ENCODE results near the gene TAS2R4. TPM values are rescaled to one million over a fixed set of nuclear protein-coding genes. Genes with fewer than 3 reads are reported as not detected.
"Not testable (repeated sequence)": the region's sequence is repeated elsewhere in the genome, so short reads cannot be mapped to it uniquely, and the experiment has no call there.

TAS2R4 gene
- total RNA-seq, 2 experiments from 2014 or later = 0.56 to 0.62 TPM

DNA sequence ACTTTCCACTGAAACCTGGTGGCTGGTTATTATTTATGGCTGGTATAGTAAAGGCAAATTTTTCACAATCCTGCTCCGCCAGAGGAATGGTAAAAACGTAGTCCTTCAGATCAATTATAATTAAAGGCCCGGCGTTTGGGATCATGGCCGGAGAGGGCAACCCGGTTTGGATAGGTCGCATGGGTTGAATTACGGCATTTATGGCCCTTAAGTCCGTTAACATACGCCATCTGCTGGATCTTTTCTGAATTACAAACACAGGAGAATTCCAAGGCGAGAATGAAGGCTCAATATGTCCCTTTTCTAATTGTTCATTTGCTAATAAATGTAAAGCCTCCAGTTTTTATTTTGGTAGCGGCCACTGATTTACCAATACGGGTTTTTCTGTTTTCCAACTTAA is 23.8 kb upstream of the TAS2R4 start:
- ChIA-PET POLR2A (no interaction called here), CTCF (no interaction called here)
- no peaks in the 10 kb centered on the region for H3K27me3 Mint-ChIP-seq
- H3K9me3 Mint-ChIP-seq = peaks cover 29% of the 10 kb centered on the region
- peaks cover 78% of the 10 kb centered on the region for H3K36me3 Mint-ChIP-seq
- no peak overlapping the region for H3K4me3 Mint-ChIP-seq
- intact Hi-C loops (cut with micrococcal nuclease) = loop anchor here (1.0 kb wide), 1 partner anchor 11 kb away; no protein-coding TSS in a partner anchor
- no peaks in the 10 kb centered on the region for H3K4me1 Mint-ChIP-seq (ENCODE audit: low read depth)
- no peak overlapping the region for H3K27ac Mint-ChIP-seq
- no peak for DNase-seq

DNA sequence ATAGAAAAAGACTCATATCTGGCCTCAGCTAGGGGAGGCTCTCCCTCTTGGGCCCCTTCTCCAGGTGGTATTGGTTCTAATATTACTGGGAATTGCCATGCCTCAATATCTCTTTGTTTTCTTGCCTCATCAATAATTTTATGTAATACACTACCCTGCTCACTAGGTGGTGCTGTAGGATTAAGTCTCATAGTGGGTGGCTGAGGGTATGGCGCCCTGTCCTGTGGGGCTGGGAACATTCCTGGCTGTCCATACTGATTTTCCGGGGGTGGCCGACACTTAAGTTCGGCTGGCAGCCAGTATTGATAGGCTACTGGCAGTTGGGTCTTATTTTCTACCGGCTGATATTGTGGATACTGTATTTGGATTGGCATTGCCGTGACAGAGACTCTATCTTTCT is 21.5 kb upstream of the TAS2R4 start:
- POLR2A ChIA-PET = no interaction called here
- intact Hi-C loops (cut with micrococcal nuclease) = no loop called here
- no peak overlapping the region for H3K4me3 Mint-ChIP-seq
- no peaks in the 10 kb centered on the region for H3K4me1 Mint-ChIP-seq (ENCODE audit: low read depth)
- H3K36me3 Mint-ChIP-seq = peaks cover 77% of the 10 kb centered on the region
- no peak for DNase-seq
- H3K27me3 Mint-ChIP-seq = no peaks in the 10 kb centered on the region
- no peak overlapping the region for H3K27ac Mint-ChIP-seq
- CTCF ChIA-PET = interaction anchor here (0.6 to 1.3 kb wide), 2 partner anchors 54 to 76 kb away, joined by 3 read pairs; no protein-coding TSS in a partner anchor
- peaks cover 27% of the 10 kb centered on the region for H3K9me3 Mint-ChIP-seq

DNA sequence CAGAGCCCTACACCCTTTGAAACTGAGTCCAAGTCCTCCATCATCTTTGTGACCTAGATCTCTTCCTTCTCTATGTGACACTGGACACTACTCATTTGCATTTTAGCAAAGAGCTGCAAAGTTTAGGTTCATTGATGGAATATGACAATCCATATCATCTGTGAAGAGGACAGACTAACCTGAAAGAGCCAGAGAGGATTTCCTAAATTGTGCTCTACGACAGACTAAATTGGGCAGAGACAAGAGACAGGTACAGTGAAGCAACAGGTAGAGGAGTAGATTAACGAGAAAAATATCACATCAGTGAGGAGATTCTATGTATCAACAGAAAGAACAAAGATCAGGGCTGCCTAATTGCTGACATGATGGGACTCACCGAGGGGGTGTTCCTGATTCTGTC is 12.7 kb upstream of the TAS2R4 start, which contains the start of gene TAS2R3:
Gene TAS2R3 (plus strand): TSS at position 301 of the 400 bp plus-strand sequence. CDS start 62 bp downstream, at position 363.
- H3K27ac Mint-ChIP-seq = no peak within 1 kb of the TSS
- H3K36me3 Mint-ChIP-seq = peaks cover 50% of the 10 kb centered on the region
- POLR2A ChIA-PET = no interaction called here
- H3K27me3 Mint-ChIP-seq = no peaks in the 10 kb centered on the region
- no peaks in the 10 kb centered on the region for H3K9me3 Mint-ChIP-seq
- intact Hi-C loops (cut with micrococcal nuclease) = no loop called here
- DNase-seq = no peak
- no peak within 1 kb of the TSS for H3K4me3 Mint-ChIP-seq
- no peaks in the 10 kb centered on the region for H3K4me1 Mint-ChIP-seq (ENCODE audit: low read depth)
- CTCF ChIA-PET = no interaction called here

DNA sequence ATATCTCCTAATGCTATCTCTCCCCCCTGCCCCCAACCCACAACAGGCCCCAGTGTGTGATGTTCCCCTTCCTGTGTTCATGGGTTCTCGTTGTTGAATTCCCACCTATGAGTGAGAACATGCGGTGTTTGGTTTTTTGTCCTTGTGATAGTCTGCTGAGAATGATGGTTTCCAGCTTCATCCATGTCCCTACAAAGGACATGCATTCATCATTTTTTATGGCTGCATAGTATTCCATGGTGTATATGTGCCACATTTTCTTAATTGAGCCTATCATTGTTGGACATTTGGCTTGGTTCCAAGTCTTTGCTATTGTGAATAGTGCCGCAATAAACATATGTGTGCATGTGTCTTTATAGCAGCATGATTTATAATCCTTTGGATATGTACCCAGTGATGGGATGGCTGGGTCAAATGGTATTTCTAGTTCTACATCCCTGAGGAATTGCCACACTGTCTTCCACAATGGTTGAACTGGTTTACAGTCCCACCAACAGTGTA is 6.3 kb upstream of the TAS2R4 start:
- H3K36me3 Mint-ChIP-seq = peaks cover 46% of the 10 kb centered on the region
- H3K27ac Mint-ChIP-seq; DNase-seq; intact Hi-C loops (cut with micrococcal nuclease); H3K4me3 Mint-ChIP-seq; H3K9me3 Mint-ChIP-seq; POLR2A ChIA-PET; H3K27me3 Mint-ChIP-seq; H3K4me1 Mint-ChIP-seq (ENCODE audit: low read depth): not testable (repeated sequence)
- CTCF ChIA-PET = interaction anchor here (2.0 kb wide), 1 partner anchor 16 kb away, joined by 5 read pairs; no protein-coding TSS in a partner anchor

DNA sequence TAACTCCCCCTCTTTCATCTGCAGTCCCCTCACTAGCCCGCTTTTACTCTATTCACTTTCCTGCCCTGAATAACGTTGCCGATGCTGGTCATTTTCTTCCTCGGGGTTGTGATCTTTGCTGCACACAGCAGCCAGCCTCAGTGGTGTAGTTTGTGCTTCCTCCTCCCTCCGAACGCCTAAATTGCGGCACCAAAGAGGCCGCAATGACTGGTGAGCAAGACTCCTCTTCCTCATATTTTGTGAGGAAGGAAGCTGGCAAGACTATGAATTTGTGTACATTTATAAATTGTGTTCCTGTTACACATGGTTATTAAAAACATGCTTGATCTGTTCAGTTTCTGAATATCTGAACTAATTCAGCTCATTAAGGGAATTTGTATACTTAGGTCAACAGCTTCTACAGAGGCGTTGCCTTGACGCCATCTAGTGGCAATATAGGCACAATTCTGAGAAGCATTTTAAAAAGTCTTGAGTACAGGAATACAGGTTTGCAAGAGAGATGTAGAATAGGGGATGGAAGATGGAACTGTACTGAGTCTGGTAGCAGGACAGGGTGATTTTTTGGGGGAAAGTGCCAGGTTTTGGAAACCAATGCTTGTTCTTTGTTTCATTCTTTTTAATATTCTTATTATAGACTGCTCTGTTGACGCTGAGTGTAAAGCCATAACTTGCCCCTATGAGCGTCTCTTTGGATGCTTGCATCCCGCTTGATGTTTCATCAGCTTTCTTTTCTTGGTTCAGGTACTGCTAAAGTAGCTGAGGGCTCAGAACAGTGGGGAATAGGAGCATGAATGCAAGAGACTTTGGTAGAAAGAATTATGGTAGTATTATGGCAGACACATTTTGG is 9.5 kb downstream of the TAS2R4 start:
- CTCF ChIA-PET = interaction anchor here (0.6 to 3.6 kb wide), 17 partner anchors 9 to 985 kb away, joined by 3 to 21 read pairs (median 4); partner anchors contain the start of gene TAS2R4
- Mint-ChIP-seq H3K27me3 (no peaks in the 10 kb centered on the region), H3K4me1 (ENCODE audit: low read depth) (no peaks in the 10 kb centered on the region), H3K27ac (no peak overlapping the region), H3K36me3 (peaks cover 18% of the 10 kb centered on the region), H3K4me3 (no peak overlapping the region), H3K9me3 (no peaks in the 10 kb centered on the region)
- DNase-seq = peak; percentile 27
- POLR2A ChIA-PET = no interaction called here
- intact Hi-C loops (cut with micrococcal nuclease) = loop anchor here (1.0 kb wide), 1 partner anchor 132 kb away; no protein-coding TSS in a partner anchor

DNA sequence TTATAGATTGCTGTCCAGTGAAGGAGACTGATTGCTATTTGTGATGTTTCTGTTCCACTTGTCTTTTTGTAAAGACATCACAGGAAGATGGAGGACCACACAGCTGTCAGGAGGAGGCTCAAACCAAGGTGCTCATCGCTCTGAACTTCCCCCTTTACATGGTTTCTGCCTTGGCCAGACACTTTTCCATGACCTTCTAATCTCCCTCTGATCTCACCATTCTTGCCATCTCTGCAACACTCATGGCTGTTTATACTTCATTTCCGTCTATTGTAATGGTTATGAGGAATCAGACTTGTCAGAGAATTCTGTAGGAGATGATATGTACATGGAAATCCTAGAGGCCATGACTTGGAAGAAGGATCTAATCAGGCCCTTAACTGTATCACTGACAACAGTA is 11.8 kb downstream of the TAS2R4 start:
- ChIA-PET CTCF (no interaction called here), POLR2A (no interaction called here)
- H3K27me3 Mint-ChIP-seq = no peaks in the 10 kb centered on the region
- peaks cover 21% of the 10 kb centered on the region for H3K36me3 Mint-ChIP-seq
- DNase-seq = no peak
- H3K4me1 Mint-ChIP-seq (ENCODE audit: low read depth) = no peaks in the 10 kb centered on the region
- intact Hi-C loops (cut with micrococcal nuclease) = no loop called here
- no peaks in the 10 kb centered on the region for H3K9me3 Mint-ChIP-seq
- no peak overlapping the region for H3K27ac Mint-ChIP-seq
- H3K4me3 Mint-ChIP-seq = no peak overlapping the region

DNA sequence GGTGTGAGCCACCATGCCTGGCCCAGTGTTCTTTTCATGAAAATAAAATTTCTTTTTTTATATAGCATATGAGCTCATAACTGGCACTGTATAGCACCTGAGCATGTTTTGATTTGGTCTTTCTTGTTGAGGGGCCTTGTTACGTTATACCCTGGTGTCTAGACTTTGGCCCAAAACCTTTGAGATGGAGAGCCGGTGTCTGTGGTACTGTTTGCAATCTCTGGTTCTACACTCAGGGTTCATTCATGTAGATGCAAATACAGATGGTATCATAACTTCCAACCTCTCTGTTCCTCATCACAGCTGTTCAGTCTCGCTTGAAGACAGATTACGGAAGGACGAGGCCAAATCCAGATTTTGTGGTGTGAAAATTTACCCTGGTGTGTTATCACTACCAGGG is 13.4 kb downstream of the TAS2R4 start, which contains the start of gene TAS2R5:
Gene TAS2R5 (plus strand): TSS at position 301 of the 400 bp plus-strand sequence. CDS start 145 bp downstream, outside the sequence.
- Mint-ChIP-seq H3K9me3 (no peaks in the 10 kb centered on the region), H3K27me3 (no peaks in the 10 kb centered on the region), H3K27ac (no peak within 1 kb of the TSS), H3K36me3 (peaks cover 26% of the 10 kb centered on the region), H3K4me3 (no peak within 1 kb of the TSS), H3K4me1 (ENCODE audit: low read depth) (no peaks in the 10 kb centered on the region)
- no peak for DNase-seq
- POLR2A ChIA-PET = no interaction called here
- CTCF ChIA-PET = interaction anchor here (1.3 to 1.6 kb wide), 2 partner anchors 44 to 136 kb away, joined by 3 to 5 read pairs; no protein-coding TSS in a partner anchor
- intact Hi-C loops (cut with micrococcal nuclease) = no loop called here

DNA sequence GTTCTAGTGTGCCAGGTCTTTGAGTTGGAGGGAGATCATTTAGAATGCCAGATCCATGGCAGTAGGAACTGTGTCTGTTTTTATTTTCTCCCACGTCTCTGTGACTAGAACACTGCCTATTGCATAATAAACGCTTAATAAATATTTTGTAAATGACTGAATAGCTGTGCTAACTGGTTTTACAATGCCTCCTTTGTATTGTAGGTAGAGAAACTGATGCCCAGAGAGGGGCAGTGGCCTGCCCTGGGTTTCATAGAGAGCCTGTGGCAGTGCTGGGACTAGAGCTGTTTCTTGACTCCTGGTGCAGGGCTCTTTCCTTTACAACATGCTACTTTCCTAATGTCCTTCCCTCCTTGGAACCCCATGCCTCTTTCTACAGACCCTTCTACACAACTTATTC is 16.1 kb downstream of the TAS2R4 start:
- ChIA-PET CTCF (no interaction called here), POLR2A (no interaction called here)
- Mint-ChIP-seq H3K36me3 (peaks cover 24% of the 10 kb centered on the region), H3K4me1 (ENCODE audit: low read depth) (no peaks in the 10 kb centered on the region), H3K27me3 (no peaks in the 10 kb centered on the region), H3K27ac (no peak overlapping the region), H3K9me3 (no peaks in the 10 kb centered on the region), H3K4me3 (no peak overlapping the region)
- intact Hi-C loops (cut with micrococcal nuclease) = no loop called here
- no peak for DNase-seq

DNA sequence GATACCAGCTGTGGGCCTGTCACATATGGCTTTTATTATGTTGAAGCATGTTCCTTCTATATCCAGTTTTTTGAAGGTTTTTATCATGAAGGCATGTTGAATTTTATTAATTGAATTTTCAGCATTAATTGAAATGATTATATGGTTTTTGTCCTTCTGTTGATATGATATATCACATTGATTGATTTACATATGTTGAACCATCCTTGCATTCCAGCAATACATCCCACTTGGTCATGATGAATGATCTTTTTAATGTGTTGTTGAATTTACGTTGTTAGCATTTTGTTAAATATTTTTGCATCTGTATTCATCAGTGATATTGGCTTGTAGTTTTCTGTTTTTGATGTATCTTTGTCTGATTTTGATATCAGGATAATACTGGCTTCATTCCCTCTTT is 43.6 kb downstream of the TAS2R4 start:
- ChIA-PET CTCF (no interaction called here), POLR2A (no interaction called here)
- H3K9me3 Mint-ChIP-seq = peaks cover 65% of the 10 kb centered on the region
- no peak overlapping the region for H3K27ac Mint-ChIP-seq
- no peak overlapping the region for H3K4me3 Mint-ChIP-seq
- no peak for DNase-seq
- no peaks in the 10 kb centered on the region for H3K27me3 Mint-ChIP-seq
- peaks cover 54% of the 10 kb centered on the region for H3K36me3 Mint-ChIP-seq
- no peaks in the 10 kb centered on the region for H3K4me1 Mint-ChIP-seq (ENCODE audit: low read depth)
- intact Hi-C loops (cut with micrococcal nuclease) = no loop called here

DNA sequence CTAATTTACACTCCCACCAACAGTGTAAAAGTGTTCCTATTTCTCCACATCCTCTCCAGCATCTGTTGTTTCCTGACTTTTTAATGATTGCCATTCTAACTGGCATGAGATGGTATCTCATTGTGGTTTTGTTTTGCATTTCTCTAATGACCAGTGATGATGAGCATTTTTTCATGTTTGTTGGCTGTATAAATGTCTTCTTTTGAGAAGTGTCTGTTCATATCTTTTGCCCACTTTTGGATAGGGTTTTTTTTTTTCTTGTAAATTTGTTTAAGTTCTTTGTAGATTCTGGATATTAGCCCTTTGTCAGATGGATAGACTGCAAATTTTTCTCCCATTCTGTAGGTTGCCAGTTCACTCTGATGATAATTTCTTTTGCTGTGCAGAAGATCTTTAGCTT is 46.0 kb downstream of the TAS2R4 start:
- CTCF ChIA-PET; H3K4me1 Mint-ChIP-seq (ENCODE audit: low read depth); H3K27ac Mint-ChIP-seq; POLR2A ChIA-PET; intact Hi-C loops (cut with micrococcal nuclease); DNase-seq; H3K4me3 Mint-ChIP-seq; H3K27me3 Mint-ChIP-seq: not testable (repeated sequence)
- peaks cover 52% of the 10 kb centered on the region for H3K36me3 Mint-ChIP-seq
- H3K9me3 Mint-ChIP-seq = peaks cover 58% of the 10 kb centered on the region
